ENCODE results near the gene CBX1.
"Not testable (repeated sequence)": the region's sequence is repeated elsewhere in the genome, so short reads cannot be mapped to it uniquely, and the experiment has no call there.

Gene CBX1

DNA sequence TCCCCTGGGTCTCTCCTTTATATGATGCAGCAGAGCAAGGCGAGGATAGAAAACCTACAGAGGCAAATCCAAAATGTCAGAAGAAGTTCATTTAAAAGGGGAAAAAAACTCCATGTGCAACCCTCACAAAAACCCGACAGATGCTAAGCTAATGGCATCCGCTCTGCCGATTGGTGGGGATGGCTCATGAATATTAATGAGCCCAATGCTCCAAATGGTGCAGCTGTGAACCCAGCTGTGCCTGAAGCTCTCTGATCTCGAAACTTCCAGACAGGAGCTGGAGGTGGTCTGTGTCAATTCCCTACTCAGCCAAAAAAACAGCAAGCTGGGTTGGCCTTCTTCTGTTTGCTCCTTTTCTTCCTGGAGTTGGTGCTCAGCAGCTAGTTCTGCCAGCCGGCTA, 21.8 kb upstream of the CBX1 start:
- no peak for DNase-seq

DNA sequence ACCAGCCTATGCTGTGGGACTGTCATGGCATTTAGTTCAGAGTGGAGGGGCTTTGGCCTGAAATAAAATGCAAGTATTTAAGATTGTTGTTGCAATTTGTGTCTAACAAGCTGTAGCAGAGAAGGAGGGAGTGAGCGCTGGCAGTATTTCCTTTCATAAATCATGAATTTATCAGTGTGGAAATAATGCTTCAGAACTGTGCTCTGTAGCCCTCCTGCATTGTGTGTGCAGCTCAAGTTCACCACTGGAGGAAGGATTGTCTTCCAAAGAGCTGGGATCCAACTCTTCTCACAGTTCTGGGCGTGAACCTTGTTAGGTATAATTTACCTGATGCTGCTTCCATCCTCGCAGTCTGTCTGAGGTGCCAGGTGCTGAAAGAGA, 21.4 kb upstream of the CBX1 start:
- DNase-seq = no peak

DNA sequence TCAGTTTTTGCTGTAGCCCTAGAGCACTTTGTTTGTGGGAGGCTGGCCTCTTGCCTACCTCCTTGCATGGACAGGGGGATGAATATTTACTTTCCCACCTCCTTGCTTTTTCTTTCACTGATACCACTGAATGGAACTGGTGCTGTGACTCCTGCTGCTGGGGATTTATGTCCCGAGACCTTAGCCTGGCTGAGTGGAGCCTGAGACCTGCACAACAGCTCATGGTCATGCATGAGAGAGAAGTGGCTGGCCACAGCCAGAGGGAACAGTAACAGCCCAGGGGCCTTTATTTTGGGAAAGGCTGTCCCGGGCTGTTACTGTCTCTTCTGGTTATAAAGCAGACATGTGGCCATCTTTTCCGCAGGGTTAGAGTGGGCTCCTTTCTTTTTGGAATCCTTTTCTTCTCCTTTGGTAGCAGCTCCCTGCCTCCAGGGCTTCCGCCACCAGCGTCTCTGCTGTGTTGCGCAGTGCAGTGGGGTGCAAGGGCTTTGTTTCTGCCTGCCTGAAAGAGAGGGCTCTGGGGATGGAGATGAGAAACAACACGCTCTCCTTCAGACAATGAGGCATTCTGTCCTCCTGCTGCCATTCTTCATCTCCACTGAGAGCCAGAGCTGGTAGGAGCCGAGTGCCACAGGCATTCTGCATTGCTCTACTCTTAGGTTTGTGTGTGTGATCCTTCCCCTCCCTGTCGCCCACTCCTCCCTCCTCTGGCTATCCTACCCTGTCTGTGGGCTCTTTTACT, 20.8 kb upstream of the CBX1 start:
- no peak for DNase-seq

DNA sequence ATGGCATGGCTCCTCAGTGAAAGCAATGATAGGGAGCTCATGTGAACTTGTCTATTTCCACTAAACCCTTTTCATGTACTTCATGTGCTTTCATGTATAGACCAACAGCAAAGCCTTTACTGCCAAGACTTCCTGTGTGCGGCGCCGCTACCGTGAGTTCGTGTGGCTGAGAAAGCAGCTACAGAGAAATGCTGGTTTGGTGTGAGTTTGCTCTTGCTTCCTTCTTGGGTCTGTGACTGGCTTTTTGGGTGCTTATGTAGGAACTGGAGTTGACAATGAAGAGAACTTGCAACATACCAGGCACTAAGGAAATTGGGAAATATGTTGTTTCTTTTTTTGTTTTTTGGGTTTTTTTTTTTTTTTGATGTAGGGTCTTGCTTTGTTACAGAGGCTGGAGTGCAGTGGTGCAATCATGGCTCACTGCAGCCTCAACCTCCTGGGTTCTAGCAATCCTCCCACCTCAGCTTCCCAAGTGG, 12.0 kb upstream of the CBX1 start:
- no peak for DNase-seq

DNA sequence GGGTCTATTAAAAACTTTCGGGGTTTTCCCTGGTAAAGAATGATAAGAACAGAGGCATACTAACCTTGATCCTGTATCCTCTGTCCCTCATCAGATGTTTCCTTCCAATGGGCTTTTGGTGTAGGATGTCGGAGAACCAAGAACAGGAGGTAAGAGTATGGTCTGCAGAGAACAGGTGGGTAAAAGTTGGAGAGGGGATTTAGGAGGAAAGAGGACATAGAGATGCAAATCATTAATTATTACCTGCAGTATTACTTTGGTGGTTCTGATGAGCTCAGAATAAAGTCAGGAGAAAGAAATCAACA, 10.6 kb upstream of the CBX1 start:
- no peak for DNase-seq

DNA sequence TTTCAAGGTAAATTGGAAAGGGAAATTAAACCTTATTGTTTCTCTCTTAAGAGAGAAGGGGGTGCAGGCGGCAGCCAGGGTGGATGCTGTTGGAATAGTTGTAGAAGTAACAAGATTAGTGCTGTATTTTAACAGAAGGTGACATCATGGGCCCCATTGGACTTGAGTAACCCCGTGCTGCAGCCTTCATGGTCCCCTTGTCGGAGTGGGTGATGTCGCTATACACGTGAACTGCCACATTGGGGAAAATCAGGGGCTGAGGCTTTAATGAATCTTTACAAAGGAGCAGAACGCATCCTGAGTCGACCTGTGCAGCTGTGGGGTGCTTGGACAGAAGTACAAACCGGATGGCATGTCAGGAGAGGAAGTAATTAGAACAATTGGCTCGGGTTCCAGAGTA, 9.5 kb upstream of the CBX1 start:
- no peak for DNase-seq

DNA sequence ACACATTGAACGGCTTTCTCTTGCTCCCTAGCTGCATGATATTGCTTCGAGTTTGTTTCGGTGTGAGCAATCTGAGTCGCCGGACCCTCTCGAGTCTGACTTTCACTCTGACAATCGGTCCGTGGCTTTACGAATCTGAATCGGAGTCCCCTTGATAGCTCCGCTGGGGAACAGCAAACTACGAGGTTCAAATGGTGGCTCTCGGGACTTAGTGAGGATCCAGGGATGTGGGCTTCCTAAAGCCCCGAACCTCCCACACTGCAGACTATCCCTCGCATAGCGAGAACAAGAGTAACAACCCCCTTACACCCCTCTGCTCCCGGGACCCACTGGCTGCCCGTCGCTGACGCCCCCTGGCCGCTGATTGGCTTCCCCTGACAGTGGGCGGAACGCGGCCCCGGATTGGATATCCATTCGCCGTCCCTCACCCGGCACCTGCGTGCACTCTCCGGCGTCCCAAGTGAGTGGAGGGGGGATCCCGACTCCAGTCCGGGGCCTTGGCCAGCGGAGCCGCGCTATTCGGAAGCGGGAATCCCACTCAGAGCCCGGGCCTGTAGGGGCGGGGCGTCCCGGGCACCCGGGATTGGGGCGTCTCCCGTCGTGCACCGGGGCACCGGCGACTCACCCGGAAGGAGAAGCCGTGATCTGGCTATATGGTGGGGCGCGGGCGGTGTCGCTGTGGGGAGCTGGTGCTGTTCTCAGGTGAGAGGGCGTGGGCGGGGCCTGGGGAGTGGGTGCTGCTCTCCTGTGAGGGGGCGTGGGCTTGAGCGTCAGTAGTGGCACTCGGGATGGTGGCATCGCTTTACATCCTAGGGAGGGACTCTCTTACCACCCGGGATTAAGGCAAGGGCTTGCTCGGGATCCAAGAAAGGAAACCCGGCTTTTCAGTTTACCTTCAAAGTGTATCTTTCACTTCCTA, 6.1 kb upstream of the CBX1 start, which contains the start of gene SNX11:
Gene SNX11, plus strand, starts transcription at position 630 of the 919 bp plus-strand sequence. CDS start 4,278 bp downstream, outside the sequence.
- DNase-seq = peak; percentile 93

DNA sequence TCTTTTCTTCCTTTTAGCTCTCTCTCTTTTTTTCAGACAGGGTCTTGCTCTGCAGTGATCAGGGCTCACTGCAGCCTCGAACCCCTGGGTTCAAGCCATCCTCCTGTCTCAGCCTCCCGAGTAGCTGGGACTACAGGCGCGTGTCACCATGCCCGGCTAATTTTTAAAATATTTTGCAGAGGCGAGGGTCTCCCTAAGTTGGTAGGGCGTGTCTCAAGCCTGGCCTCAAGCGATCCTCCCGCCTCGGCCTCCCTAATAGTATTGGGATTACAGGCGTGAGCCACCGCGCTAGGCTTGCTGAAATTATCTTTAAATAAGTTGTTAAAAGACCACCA, 5.5 kb upstream of the CBX1 start:
- no peak for DNase-seq

DNA sequence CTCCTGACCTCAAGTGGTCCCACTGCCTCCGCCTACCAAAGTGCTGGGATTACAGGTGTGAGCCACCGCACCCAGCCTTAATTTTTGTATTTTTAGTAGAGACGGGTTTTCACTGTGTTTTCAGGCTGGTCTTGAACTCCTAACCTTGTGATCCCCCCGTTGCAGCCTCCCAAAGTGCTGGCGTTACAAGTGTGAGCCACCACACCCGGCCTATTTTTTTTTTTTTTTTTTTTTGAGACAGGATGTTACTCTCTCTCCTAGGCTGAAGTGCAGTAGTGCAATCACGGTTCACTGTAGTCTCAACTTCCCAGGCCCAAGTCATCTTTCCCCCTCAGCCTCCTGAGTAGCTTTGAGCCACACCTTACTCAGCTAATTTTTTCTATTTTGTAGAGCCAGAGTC, 3.2 kb upstream of the CBX1 start:
- DNase-seq = no peak

DNA sequence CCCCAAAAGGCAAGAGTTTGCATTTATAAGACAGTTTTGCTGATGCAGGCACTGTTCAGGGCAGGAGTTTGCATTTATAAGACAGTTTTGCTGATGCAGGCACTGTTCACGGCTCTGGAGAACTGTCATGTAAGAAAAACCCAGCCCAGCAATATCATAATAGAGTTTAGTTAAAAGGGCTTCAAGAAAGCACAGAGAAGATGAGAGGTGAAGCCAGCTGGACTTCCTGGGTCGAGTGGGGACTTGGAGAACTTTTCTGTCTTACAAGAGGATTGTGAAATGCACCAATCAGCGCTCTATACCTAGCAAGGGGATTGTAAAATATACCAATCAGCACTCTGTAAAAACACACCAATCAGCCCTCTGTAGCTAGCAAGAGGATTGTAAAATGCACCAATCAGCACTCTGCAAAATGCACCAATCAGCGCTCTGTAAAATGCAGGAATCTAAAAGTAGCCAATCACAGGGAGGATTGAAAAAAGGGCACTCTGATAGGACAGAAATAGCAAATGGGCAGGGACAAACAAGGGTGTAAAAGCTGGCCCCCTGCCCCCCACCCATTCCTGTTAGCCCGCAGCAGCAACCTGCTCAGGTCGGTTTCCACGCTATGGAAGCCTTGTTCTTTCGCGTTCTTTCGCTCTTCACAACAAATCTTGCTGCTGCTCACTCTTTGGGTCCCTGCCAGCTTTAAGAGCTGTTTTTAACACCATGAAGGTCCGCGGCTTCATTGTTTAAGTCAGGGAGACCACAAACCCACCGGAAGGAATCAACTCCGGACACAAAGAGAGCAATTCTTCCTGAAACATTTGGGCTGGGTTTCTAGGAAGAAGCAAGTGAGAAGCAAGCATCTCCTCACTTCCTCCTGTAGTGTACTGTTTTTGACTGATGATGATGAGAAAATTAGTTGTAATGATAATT, 1.8 kb upstream of the CBX1 start:
- DNase-seq = no peak

DNA sequence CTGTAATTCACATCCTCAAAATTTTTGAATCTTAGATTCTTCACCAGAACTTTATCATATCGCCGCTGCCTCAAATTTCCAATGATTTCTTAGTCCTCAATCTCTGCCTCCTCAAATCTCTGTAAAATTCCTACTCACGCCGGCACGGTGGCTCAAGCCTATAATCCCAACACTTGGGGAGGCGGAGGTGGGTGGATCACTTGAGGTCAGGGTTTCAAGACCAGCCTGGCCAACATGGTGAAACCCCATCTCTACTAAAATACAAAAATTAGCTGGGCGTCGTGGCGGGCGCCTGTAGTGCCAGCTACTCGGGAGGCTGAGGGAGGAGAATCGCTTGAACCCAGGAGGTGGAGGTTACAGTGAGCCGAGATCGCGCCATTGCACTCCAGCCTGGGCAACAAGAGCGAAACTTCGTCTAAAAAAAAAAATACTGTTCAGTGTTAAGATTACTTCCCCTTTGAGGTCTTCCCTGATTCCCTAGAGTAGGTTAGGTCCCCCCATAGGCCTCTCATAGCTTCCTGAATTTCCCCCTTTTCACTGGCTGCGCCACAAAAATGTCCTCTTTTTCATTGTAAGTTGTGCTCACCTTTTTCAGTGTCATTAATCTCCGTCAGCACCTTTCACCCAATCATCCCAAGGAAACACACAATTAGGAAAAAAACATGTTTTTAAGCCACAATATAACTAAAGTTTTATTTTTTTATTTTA, 919 bp upstream of the CBX1 start:
- no peak for DNase-seq

DNA sequence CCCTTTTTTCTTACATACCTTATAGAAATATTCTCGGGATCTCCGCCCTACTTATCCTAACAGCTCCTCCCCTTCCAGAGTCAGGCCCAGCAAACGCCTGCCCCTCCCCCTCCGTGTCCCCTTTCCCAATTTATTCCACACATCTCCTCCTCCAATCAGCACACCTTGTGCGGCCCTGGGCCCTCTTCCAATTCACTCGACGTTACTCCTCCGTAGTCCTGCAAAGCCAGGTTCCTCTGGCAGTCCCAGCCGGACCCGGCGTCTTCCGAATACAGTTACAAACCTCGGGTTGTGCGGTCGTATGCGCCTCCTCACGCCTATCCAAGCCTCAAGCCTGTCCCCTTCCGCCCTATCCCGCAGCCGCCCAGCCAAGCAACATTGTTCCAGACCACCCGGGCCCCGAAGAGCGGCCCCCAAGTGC, 677 bp downstream of the CBX1 start:
- peak; percentile 81 for DNase-seq

DNA sequence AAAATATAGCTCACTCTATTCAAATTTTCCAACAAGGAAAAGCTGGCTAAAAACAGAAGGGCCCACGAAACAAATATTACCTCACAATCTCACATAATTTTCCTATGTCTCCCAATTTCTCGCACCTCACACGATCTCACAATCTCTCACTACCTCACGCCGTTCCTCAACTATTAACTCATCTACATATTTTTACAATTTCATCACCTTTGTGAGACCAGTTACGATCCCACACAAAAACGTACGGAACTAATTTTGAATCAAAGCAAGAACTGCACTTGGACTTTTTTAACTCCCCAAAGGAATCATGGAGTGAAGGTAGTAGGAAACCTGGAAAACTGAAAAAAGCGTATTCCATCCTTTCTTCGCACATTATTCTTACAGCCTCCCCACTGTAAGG, 1.1 kb downstream of the CBX1 start:
- no peak for DNase-seq

DNA sequence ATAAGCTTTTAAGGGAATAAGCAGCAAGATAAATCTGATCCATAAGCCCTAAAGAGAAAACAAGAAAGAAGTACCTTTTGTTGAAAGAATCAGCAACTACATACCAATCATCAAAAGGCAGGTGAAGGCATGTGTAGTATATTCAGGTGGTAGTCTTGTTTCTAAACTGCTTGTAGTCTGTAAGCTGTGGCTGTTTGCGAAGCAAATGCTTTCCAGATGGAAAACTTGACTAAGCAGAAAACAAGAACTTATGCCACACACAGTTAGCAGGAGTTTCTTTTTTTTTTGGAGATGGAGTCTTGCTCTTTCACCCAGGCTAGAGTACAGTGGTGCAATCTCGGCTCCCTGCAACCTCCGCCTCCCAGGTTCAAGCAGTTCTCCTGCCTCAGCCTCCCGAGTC, 5.7 kb downstream of the CBX1 start:
- no peak for DNase-seq

DNA sequence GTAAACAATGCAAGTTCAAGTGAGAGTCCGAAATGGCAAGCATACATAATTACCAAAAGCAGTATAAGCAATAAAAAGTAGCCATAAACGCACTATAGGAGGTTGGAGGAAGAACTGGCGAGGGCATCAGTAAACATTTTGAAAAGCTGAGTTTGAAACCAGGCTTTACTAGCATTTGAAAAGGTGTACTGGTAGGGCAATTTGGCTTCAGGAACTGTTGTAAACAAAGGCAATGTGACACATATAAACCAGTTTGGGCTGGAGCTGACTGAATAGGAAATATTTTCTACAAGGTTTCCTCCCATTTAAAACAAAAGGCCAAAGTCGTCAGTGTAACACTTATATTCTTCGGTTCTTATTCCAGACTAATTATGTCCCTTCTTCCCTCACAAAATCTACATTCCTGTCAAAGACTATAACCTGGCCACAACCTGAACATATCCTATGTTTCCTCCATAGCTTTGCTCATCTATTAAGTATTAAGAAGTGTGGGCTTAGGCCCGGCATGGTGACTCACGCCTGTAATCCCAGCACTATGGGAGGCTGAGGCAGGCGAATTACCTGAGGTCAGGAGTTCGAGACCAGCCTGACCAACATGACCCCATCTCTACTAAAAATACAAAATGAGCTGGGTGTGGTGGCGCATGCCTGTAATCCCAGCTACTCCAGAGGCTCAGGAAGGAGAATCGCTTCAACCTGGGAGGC, 7.8 kb downstream of the CBX1 start:
- DNase-seq = no peak

DNA sequence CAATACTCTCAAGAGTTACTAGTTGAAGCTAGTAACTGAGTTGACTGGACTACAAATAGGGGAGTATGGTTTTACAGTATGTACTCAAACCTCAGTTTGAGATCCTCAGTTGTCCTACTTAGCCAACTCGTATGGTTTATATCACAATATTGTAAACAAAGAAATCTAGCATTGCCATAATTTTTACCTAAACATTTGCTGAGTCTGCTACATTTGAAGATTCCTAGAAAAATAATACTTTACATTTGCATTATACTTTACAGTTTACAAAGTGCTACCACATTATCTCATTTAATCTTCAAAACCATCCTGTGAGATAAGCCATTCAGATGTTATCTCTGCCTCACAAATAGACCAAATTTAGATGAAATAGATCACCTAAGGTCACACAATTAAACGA, 16.3 kb downstream of the CBX1 start:
- no peak for DNase-seq

DNA sequence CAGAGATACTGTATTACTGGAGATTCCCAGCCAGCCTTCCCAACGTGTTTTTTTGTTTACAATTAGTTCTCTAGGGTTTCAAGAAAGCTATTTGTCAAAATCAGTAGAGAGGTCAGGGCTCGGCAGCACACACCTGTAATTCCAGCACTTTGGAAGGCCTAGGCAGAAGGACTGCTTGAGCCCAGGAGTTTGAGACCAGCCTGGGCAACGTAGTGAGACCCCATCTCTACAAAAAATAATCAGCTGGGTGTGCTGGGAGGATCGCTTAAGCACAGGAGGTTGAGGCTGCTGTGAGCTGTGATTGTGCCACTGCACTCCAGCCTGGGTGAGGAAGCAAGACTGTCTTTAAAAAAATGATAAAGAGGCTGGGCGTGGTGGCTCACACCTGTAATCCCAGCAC, 19.4 kb downstream of the CBX1 start:
- DNase-seq = no peak

DNA sequence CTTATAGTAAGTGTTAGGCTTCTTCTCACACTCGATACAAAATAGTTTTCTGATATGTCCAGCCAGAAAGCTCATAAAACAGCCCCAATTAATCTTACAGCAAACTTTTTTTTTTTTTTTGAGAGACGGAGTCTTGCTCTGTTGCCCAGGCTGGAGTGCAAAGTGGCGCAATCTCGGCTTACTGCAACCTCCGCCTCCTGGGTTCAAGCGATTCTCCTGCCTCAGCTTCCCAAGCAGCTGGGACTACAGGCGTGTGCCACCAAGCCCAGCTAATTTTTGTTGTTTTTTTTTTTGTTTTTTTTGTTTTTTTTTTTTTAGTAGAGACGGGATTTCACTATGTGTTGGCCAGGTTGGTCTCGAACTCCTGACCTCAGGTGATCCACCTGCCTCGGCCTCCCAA, 24.1 kb downstream of the CBX1 start:
- not testable (repeated sequence) for DNase-seq

DNA sequence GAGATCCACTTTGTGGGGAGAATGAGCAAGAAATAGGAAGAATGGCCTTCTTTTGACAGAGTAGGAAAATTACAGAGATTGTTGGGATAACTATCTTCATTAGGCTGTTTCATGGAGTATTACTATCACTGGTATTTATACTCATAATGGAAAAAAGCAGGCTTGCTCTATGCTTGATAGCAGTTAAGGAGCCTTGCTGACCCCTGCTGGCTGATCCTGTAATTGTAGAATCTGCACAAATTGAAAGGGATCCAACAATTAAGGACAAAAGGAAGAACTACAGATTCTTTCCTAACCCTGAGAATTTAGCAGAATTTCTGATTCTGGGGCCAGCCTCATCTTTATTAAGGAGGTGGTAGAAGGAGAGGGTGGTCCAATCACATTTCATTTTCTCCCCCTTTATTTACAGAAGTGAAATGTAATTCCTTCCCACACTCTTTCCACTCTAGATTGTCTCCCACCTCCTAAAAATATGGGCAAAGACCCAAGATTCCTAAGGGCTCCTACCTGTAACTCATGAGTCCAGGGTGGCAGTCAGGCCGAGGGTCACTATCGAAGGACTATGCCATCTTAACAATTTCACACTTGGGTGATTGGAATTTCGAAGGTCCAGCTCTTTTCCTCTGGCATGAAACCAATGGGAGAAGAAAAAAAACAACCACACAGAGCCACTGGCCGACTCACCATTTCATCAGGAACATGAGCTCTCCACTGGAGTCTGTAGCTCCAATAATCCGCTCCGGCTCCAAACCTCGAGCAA, 26.8 kb downstream of the CBX1 start:
- DNase-seq = peak; percentile 77

DNA sequence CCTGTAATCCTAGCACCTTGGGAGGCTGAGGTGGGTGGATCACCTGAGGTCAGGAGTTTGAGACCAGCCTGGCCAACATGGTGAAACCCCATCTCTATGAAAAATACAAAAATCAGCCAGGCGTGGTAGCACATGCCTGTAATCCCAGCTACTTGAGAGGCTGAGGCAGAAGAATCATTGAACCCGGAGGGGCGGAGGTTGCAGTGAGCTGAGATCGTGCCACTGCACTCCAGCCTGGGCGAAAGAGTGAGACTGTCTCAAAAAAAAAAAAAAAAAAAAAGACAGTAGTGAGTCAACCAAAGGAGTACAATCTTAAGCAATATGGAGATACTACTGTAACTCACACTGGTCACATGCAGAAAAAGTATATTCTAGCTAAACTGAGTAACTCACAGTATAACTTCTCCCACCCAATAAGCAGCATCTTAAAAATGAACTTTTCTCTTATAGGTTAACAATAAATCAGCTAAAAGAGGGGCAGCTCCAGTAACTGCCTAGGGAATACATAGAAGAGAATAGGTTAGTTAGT, 27.6 kb downstream of the CBX1 start:
- DNase-seq = not testable (repeated sequence)

DNA sequence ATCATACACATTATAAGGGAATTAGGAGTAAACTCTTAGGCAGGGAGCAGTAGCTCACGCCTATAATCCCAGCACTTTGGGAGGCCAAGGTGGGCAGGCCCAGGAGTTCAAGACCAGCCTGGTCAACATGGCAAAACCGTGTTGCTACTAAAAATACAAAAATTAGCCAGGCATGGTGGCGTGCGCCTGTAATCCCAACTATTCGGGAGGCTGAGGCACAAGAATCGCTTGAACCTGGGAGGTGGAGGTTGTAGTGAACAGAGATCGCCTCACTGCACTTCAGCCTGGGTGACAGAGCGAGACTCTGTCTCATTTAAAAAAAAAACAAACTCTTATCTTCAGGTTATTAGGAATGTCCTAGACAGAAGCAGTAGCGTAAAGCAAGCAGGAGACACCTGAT, 28.5 kb downstream of the CBX1 start:
- not testable (repeated sequence) for DNase-seq

Measured in femur (tissue), 1 donor.